HL-60/S4 (cell line): ENCODE measurements around the gene PWP1.

Experiments
- in situ Hi-C: fragments of 300-500 bp; cut with MboI; formaldehyde crosslinking; loops from 2 replicates; pipeline ENCODE4 v1.14.3; 2022; ENCODE audit warnings: low sequenced_read_pairs

Gene PWP1

GRCh38 chr12:107685360-107686248, at the start of gene PWP1:
PWP1 (plus strand) TSS chr12:107685799; CDS start chr12:107685900, 101 bp downstream.
- in situ Hi-C loops = no loop called here

GRCh38 chr12:107641154-107641553, 44.4 kb upstream of the PWP1 start:
- in situ Hi-C loops = no loop called here

- in situ Hi-C loops = no loop called here
Observed at GRCh38 chr12:107642240-107642639, 43.4 kb upstream of the PWP1 start.

DNA sequence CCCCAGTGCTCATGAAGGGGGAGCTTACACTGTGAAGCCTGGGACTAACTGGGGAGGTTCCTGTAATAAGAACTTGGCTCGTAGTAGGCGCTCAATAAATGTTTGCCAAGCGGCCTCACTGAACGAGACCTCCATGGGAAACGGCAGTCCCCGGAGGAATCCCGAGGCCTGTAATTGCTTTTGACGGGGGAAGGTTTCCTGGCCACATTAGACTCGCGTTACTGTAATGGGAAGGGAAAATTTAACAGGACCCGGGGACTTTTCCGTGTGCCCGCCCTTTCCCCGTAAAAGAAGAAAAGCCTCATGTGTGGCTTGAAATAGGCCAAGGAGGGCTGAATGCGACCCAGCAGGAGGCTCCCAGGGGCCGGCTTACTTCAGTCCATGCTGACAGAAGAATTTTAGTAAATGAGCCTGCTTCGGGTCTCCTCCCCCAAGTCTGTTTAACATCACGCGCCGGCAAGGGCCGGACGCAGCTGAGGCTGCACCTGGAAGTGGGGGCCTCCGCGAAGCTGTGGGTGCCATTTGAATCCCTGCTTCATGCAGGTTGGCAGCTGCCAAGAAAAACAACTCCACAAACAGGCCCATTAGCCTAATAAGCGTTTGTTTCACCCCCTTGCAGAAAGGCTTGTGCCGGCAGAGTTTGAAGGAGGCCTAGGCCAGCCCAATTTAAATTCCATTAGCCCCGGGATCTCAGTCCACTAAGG, 39.8 kb upstream of the PWP1 start:
- in situ Hi-C loops = no loop called here

DNA sequence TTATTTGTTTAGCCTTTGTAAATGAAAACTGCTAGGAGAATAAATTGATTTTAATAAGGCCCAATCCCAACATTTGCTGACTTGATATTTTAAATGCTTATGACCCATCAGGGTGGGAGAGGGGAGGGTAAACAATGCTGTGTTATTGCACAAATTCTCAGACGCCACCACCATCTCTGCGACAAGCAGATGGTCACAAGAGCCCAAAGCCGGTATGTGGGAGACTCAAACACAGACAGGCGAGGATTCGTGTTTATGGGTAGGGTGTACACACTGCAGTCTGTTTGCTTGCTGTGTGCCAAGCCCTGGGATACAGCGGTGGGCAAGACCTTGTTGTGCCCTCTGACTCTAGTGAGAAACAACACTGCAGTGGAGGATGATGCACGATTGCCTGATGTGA, 39.2 kb upstream of the PWP1 start:
- in situ Hi-C loops = no loop called here

GRCh38 chr12:107649661-107650061, 35.9 kb upstream of the PWP1 start:
- in situ Hi-C loops = no loop called here

DNA sequence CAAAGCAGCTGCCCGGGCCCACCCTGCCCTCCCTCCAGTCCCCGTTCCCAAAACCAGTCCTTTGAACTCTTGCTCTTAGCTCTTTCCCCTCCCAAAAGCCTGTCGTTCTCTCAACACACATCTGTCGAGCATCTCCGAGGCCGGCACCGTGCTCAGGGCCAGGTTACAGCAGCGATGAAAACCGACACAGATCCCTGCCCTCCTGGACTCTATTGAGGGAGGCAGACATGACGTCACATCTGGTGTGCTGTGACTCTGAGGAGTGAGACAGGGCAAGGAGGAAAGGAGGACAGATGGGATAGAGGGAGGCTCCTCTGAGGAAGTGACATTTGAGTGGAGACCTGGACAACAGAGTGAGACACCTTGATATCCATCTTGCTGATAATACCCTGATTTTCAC, 34.6 kb upstream of the PWP1 start:
- in situ Hi-C loops = no loop called here

DNA sequence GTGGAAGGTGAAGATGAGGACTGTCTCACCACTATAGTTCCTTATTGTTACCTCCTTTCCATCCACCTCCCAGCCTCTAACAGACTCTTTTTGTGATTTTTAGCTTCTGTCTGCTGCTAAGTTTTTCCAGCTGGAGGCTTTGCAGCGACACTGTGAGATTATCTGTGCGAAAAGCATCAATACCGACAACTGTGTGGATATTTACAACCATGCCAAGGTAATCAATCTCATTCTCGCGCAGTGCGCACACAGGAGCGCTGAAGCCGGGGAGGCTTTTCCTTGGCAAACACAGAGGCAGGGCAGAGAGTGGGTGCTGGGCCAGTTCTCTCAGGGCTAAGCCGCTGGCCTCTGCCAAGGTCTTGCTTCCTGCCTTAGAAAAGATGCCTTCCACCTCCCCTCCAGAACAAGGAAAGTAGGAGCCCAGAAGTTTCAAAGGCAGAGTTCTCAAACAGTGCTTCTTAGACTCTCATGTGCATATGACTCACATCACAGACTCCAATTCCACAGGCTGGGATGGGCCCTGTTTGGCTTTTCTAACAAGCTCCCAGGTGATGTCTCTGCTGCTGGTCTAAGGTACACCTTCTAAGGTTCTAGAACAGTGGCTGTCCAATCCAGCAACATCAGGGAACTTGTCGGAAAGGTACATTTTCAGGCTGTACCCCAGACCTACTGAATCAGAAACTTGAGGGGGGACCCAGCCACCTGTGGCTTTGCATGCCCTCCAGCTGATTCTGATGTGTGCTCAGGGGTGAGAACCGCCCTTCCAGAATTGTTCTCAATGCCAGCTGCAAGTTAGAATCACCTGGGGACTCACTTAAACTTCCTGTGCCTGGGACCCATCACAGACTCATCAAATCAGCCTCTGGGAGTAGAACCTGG, 33.8 kb upstream of the PWP1 start:
- in situ Hi-C loops = no loop called here

DNA sequence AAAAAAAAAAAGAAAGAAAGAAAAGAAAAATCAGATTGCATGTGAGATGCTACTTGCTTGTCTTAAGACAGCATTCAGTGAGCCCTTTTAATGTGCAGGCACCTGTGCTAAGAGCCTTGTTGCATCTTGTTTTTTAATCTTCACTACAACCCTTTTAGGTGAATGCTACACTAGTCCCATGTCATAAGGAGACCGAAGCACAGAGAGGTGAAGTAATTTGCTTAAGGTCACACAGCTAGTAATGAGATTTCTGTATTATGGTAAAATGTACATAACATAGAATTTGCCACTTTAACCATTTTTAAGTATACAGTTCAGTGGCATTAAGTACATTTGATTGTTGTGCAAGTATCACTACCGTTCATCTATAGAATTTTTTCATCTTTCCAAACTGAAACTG, 32.1 kb upstream of the PWP1 start:
- in situ Hi-C loops = no loop called here

DNA sequence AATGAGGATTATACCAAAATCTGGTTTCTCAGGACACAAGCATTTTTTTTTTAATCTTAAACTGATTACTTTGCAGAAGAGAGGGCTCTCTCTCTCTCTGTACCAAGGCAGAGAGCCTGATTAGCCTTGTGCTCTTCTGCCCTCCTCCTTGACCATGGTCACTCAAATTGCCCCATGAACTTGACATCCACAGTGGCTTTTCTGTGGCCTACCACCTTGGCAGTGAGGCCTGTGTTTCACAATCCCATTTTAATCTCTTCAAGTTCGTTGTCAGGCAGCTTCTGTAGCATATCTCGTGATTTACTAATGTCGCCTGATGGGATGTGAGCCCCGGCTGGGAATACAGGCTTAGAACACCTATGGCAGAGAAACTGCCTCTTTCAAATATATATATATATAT, 30.7 kb upstream of the PWP1 start:
- in situ Hi-C loops = no loop called here

DNA sequence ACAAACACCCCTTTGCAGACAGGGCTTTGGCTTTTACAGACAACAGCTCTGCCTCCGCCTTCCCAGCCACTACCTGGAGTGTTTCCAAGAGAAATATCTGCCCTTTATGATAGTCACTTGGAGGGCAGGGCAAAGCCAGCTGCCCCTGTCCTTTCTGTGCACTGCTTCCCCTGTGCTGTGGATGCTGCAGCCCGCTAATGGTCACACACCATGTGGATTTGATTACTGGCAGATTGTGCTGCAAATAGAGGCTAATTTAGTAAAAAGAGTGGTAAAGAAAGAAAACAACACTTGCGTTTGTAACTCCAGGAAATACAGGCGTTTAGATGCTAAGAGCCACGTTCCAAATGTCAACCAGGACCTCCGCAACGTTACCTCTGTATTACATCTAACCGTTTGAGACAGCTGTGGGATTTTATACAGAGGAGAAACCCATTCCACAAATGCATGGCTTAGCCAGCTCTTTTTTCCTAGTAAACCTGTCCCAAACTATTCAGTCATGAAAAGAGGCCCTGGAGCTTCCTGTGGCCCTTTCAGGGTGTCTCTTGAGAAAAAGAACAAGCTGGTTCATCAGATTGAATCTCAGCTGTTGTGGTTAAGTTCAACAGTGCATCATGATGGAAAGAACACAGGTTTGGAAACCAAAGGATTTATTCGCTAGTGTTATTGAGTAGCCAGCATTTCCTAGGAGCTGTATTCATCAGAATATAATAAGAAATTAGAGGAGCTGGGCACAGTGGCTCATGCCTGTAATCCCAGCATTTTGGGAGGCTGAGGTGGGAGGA, 30.1 kb upstream of the PWP1 start:
- in situ Hi-C loops = no loop called here

DNA sequence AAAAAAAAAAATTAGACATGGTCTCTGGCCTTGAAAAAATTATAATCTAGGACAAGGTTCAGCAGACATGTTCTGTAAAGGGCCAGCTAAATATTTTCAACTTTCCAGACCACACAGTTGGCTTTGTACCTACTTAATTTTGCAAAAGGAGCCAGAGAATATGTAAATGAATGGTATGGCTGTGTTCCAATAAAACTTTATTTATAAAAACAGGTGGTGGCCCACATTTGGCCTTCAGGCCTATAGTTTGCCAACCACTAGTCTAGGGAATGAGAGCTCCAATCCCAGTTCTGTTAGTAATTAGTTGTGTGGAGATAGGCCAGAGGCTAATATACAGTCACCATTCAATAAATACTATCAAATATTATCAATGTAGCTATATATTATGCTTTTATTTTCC, 29.3 kb upstream of the PWP1 start:
- in situ Hi-C loops = no loop called here

GRCh38 chr12:107657133-107657532, 28.5 kb upstream of the PWP1 start:
- in situ Hi-C loops = no loop called here

GRCh38 chr12:107657621-107658020, 28.0 kb upstream of the PWP1 start:
- in situ Hi-C loops = no loop called here

GRCh38 chr12:107660235-107660634, 25.4 kb upstream of the PWP1 start:
- in situ Hi-C loops = no loop called here

GRCh38 chr12:107660861-107661415, 24.7 kb upstream of the PWP1 start:
- in situ Hi-C loops = no loop called here

- in situ Hi-C loops = no loop called here
Observed at GRCh38 chr12:107661830-107662229, 23.8 kb upstream of the PWP1 start.

DNA sequence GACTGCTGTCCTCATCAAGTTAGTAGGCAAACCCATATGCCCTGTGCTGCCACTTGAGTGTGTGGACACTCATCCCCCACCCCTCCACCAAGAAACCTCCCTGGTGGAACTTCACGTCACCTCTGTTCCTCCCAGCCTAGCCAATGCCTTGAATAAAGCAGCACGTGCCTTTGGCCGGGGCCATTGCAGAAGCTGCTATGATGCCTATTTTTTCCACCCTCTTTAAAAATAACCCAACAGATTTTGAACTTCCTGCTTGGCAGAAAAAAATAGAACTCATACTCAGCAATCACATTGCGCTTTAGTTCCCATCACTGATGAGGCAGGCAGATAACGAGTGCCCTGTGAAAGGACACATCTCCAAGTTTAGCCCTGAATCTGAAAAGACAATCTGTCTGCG, 23.1 kb upstream of the PWP1 start:
- in situ Hi-C loops = no loop called here

DNA sequence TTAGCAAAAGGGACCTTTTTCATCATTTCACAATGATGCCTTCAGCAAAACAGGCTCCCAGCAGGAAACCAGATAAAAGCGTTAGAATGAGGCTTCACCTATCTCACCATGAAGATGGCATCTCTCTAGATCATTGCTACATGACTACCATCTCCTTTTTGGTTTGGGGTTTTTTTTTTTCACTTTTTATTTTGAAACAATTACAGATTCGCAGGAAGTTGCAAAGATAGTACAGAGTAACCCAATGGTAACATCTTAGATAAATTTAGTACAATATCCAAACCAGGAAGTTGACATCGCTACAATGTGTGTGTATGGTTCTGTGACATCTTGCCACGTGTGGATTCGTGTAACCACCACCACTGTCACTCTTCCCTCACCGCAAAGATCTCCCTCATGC, 22.3 kb upstream of the PWP1 start:
- in situ Hi-C loops = no loop called here

DNA sequence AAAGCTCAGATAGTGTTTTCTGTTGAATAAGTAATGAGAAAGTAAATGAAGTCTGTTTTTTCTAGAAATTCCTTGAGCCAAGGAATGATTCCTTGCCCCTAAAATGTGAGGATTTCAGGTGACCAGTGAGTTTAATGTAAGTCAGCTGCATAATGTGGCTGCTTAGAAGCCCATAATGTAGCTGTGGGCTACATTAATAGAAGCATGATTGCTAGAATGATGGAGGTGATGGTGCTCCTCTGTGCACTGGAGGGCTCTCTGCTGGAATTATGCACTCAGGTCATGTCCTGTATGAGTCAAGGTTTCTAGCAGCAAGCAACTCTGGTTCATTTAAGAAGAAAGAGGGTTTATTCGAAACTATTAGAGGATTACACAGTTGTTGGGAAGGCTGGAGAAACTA, 19.6 kb upstream of the PWP1 start:
- in situ Hi-C loops = no loop called here
